Lower leg skin (tissue), 4 donors: ENCODE data around the gene FEM1B. TPM values are rescaled to one million over a fixed set of nuclear protein-coding genes. Genes with fewer than 3 reads are reported as not detected.
A peak's percentile ranks its signal among the peaks of the same experiment; 100 is the strongest.

Experiments used
- DNase-seq, 2 donors: peaks; one replicate each; pipeline ENCODE4 v3.0.0-alpha.2; 2019; ENCODE audit warnings: low spot score in 2 of 2
- H3K4me3 ChIP-seq: fragments of 200-600 bp; sonication (generic); 2 replicates; pipeline ENCODE4 v1.5.1; 2017; ENCODE audit warnings: mild to moderate bottlenecking, low read depth; ENCODE audit not compliant: poor library complexity, severe bottlenecking
- CTCF ChIP-seq, 3 donors: fragments of 450-650 bp; IDR thresholded peaks; one replicate each; pipeline ENCODE4 v1.5.1; 2016; ENCODE audit warnings: antibody characterized with exemption in 3 of 3, mild to moderate bottlenecking in 3 of 3, moderate library complexity in 2 of 3
- POLR2A ChIP-seq, 2 donors: fragments of 450-650 bp; IDR thresholded peaks; one replicate each; pipeline ENCODE4 v1.6.1; 2016 to 2017; ENCODE audit warnings: antibody characterized with exemption in 2 of 2, mild to moderate bottlenecking in 1 of 2, moderate library complexity in 1 of 2
- WGBS, 2 donors: methylation state at CpG; one replicate each; pipeline ENCODE4 v1.1.5; 2018; 5-methylcytosine and 5-hydroxymethylcytosine counted together
- intact Hi-C: fragments of 100-400 bp; cut with DNase I; formaldehyde crosslinking; loops from one replicate; pipeline ENCODE4 v1.15.0; 2023; ENCODE audit warnings: low total_unique reads
- total RNA-seq, 4 donors: library from RNA; depleted of rRNA; stranded (reverse); fragments of >200 nt; gene quantifications; one replicate each; pipeline ENCODE4 v1.1.0, GENCODE V29; 2016

The FEM1B gene
- total RNA-seq, 4 donors from 2014 or later, result 70.6 to 90.9 (median 82.4) TPM

GRCh38 chr15:68256675-68257450 lies 20.7 kb upstream of the FEM1B start:
- intact Hi-C loops, result loop anchor here (10.0 kb wide), 2 partner anchors 128 to 298 kb away; no protein-coding TSS in a partner anchor
- H3K4me3 ChIP-seq, result peak overlapping the region; percentile 22
- TF ChIP-seq CTCF (IDR thresholded peaks at IDR 0.05) (no peak), POLR2A (IDR thresholded peaks at IDR 0.05) (peak in 1 of 2 donors; percentile 48)
- DNase-seq, result peak; percentile 93 to 97
- 11 to 14% methylated on average over 23 to 55 of the region's 57 CpGs for WGBS, 2 donors

GRCh38 chr15:68258692-68259091 lies 18.9 kb upstream of the FEM1B start:
- no peak overlapping the region for H3K4me3 ChIP-seq
- intact Hi-C loops, result loop anchor here (10.0 kb wide), 2 partner anchors 126 to 296 kb away; no protein-coding TSS in a partner anchor
- DNase-seq, result peak; percentile 48 to 89
- no peak for TF ChIP-seq CTCF (IDR thresholded peaks at IDR 0.05)
- TF ChIP-seq POLR2A (IDR thresholded peaks at IDR 0.05), result no peak
- 31 to 32% methylated on average over 4 of the region's 4 CpGs for WGBS, 2 donors

- no peak for DNase-seq
- H3K4me3 ChIP-seq, result no peak overlapping the region
- TF ChIP-seq POLR2A (IDR thresholded peaks at IDR 0.05) (no peak), CTCF (IDR thresholded peaks at IDR 0.05) (no peak)
- WGBS, 2 donors, result 62 to 93% methylated on average over 2 of the region's 2 CpGs
- intact Hi-C loops, result loop anchor here (10.0 kb wide), 2 partner anchors 125 to 295 kb away; no protein-coding TSS in a partner anchor
Measured at GRCh38 chr15:68259883-68260282, 17.7 kb upstream of the FEM1B start.

DNA sequence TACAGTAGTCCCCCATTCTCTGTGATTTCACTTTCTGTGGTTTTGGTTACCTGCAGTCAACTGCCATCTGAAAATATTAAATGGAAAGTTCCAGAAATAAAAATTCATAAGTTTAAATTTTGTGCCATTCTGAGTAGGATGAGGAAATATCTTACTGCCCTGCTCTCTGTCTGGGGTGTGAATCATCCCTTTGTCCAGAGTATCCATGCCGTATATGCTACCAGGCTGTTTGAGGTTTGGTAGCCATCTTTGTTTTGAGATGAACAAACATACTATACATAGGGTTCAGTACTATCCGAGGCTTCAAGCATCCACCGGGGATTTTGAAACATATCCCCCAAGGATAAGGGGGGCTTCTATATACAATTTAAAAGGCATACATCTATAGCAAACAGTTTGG lies 16.3 kb upstream of the FEM1B start:
- intact Hi-C loops, result no loop called here
- 83 to 87% methylated on average over 3 of the region's 3 CpGs for WGBS, 2 donors
- no peak for TF ChIP-seq POLR2A (IDR thresholded peaks at IDR 0.05)
- no peak for TF ChIP-seq CTCF (IDR thresholded peaks at IDR 0.05)
- DNase-seq, result no peak
- H3K4me3 ChIP-seq, result no peak overlapping the region

DNA sequence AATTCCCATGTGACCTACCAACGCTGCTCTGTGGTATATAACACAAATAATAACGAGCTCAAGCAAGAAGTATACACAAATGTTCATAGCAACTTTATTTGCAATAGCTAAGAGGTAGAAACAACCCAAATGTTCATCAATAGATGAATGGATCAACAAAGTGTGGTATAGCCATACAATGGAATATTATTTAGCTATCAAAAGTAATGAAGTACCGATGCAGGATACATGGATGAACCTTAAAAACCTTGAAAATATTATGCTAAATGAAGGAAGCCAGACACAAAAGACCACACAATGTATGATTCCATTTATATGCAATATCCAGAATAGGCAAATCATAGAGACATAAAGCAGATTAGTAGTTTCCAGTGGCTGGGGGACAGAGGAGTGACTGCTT lies 15.6 kb upstream of the FEM1B start:
- H3K4me3 ChIP-seq, result no peak overlapping the region
- DNase-seq, result no peak
- TF ChIP-seq POLR2A (IDR thresholded peaks at IDR 0.05), result no peak
- TF ChIP-seq CTCF (IDR thresholded peaks at IDR 0.05), result no peak
- 96 to 97% methylated on average over 3 of the region's 3 CpGs for WGBS, 2 donors
- intact Hi-C loops, result no loop called here
